Activated naive CD8-positive, alpha-beta T cell treated with anti-CD3 and anti-CD28 coated beads, Interleukin-2, amount 50 U/mL, for 16 hours (primary cell): ENCODE data around the gene TNFRSF8.

Experiments used
- DNase-seq: peaks from one replicate; pipeline ENCODE4 v3.0.0-alpha.2; 2020; ENCODE audit warnings: low read depth, low spot score

Gene TNFRSF8

GRCh38 chr1:12140515-12141162, 77.5 kb downstream of the TNFRSF8 start:
- DNase-seq, result no peak

- DNase-seq, result no peak
These were observed 78.2 kb downstream of the TNFRSF8 start for GRCh38 chr1:12141163-12141850.

DNA sequence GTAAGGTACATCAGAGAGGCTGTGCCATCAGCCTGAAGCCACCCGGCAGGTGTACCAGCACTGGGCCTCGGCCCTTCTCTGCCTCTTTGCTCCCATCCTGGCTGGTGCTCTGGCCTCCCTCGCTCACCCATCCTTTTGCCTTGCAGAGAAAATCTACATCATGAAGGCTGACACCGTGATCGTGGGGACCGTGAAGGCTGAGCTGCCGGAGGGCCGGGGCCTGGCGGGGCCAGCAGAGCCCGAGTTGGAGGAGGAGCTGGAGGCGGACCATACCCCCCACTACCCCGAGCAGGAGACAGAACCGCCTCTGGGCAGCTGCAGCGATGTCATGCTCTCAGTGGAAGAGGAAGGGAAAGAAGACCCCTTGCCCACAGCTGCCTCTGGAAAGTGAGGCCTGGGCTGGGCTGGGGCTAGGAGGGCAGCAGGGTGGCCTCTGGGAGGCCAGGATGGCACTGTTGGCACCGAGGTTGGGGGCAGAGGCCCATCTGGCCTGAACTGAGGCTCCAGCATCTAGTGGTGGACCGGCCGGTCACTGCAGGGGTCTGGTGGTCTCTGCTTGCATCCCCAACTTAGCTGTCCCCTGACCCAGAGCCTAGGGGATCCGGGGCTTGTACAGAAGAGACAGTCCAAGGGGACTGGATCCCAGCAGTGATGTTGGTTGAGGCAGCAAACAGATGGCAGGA, 79.2 kb downstream of the TNFRSF8 start:
- no peak for DNase-seq

DNA sequence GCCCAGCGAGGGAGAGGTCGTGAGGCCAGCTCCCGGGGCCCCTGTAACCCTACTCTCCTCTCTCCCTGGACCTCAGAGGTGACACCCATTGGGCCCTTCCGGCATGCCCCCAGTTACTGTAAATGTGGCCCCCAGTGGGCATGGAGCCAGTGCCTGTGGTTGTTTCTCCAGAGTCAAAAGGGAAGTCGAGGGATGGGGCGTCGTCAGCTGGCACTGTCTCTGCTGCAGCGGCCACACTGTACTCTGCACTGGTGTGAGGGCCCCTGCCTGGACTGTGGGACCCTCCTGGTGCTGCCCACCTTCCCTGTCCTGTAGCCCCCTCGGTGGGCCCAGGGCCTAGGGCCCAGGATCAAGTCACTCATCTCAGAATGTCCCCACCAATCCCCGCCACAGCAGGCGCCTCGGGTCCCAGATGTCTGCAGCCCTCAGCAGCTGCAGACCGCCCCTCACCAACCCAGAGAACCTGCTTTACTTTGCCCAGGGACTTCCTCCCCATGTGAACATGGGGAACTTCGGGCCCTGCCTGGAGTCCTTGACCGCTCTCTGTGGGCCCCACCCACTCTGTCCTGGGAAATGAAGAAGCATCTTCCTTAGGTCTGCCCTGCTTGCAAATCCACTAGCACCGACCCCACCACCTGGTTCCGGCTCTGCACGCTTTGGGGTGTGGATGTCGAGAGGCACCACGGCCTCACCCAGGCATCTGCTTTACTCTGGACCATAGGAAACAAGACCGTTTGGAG, 80.0 kb downstream of the TNFRSF8 start:
- DNase-seq, result no peak

DNA sequence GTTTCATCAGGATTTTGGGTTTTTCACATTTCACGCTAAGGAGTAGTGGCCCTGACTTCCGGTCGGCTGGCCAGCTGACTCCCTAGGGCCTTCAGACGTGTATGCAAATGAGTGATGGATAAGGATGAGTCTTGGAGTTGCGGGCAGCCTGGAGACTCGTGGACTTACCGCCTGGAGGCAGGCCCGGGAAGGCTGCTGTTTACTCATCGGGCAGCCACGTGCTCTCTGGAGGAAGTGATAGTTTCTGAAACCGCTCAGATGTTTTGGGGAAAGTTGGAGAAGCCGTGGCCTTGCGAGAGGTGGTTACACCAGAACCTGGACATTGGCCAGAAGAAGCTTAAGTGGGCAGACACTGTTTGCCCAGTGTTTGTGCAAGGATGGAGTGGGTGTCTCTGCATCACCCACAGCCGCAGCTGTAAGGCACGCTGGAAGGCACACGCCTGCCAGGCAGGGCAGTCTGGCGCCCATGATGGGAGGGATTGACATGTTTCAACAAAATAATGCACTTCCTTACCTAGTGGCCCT, 80.6 kb downstream of the TNFRSF8 start:
- DNase-seq, result no peak

DNA sequence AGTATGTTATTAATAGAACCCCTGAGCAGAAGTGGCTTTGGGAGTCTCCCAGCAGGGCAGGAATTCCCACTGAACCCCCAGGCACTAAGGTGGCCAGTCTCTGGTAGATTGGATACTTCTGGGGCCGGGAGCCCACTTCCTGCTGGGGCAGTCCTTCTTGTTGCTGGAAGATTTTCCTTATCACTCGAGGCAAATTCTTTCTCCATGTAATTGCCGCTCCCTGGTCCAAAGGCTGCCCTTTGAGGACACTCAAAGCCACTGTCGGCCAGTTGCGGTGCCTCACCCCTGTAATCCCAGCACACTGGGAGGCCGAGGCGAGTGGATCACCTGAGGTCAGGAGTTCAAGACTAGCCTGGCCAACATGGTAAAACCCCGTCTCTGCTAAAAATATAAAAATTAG, 81.1 kb downstream of the TNFRSF8 start:
- DNase-seq, result no peak

DNA sequence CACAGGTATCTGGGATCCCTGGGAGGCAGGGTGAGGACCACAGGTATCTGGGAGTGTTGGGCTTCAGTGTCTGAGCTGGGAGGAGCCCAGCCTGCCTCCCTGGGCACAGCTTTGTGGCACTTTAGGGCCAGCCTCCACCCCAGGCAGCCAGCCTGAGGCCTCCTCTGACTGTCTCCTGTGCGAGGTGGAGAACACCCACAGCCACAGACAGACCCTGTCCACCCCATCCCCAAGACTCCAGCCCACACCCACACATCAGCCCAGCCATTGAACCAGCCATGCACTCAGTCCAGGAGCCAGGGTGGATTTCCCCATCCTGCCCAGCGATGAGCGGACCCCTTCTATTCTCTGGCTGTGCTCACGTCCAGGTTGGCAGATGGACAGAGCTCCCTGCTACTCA, 81.9 kb downstream of the TNFRSF8 start:
- no peak for DNase-seq

- no peak for DNase-seq
These were observed 82.7 kb downstream of the TNFRSF8 start for GRCh38 chr1:12145616-12146342.

DNA sequence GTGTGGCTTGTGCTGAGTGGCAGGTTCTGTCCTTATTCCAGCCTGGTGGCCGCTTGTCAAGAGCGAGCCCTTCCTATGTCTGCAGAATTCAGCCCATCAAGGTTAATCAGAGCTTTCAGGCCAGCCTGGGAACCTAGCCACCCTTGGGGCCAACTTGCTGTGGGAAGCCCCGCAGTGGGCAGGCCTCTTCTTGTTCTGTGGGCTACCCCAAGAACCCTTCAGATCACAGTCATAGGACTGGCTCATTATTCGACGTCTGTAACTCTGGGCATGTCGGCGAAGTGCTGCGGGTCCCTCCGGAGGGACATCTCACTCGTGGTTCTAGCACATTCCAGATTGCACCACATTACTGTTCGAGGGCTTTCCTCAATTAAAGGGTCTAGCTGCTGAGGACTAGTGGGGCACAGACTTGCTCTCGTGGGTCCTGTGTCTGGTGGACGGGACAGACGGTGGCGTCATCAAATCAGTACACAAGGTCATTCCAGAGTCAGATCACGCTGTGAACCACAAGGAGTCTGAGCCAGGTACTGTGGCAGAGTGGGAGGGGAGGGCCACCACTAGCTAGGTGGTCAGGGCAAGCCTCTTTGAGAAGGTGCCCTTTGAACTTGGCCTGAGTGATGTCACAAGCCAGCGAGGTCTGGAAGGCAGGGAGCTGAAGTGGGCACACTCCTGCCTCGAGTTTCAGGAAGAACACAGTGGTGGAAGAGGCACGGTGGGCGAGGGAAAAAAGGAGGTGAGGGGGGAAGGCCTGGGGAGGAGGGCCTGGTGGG, 83.4 kb downstream of the TNFRSF8 start:
- no peak for DNase-seq

GRCh38 chr1:12147201-12147701, 84.1 kb downstream of the TNFRSF8 start:
- DNase-seq, result no peak

GRCh38 chr1:12148160-12148957, 85.3 kb downstream of the TNFRSF8 start:
- DNase-seq, result no peak

DNA sequence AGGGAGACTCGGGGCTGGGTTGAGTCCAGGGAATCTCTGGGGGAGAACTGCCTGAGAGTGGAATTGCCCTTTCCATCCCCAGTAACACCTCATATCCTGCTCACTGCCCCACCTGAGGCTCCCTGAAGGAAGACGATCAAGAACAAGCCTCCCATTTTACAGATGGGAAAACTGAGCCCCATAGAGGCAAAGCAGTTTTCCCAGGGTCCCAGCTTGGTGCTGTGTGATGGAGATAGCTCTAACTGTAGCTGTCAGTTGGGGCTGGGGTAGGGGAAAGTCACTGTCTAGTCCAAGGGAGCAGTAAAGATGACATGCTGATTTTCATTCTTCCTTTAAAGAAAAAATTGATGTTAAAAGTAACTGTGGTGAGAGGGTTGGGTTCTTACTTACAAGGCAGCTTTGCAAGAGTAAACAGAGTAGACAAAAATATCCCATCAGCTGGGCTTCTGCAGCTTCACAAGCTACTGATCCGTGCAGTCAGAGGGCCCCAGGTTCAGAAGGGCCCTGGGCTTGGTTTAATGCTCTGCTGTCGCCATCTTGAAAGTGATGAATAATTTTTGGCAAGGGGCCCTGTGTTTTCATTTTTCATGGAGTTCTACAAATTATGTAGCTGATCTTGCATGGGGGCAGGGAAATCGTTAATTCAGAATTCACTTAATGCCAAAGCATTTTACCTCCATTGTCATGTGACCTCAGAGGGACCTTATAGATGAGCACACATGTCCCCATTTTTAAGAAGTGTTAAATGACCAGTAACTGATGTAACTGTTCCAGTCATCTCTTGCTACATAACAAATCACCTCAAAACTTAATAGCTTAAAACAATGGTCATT, 86.1 kb downstream of the TNFRSF8 start:
- no peak for DNase-seq

DNA sequence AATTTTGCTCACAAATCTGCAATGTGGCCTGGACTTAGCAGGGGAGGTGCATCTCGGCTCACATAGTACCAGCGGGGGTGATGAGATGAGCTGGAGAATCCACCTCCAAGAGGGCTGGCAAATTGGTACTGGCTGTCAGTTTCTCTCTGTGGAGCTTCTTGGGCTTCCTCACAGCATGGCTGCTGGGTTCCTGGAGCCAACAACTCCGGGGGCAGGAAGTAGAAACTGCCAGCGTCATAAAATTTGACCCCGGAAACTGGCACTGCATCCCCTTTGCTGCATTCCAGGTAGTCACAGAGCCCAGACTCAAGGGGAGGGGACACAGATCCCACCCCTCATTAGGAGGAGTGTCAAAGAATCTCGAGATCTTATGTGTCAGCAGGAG, 86.7 kb downstream of the TNFRSF8 start:
- no peak for DNase-seq

- DNase-seq, result no peak
These were observed 87.5 kb downstream of the TNFRSF8 start for GRCh38 chr1:12150456-12151200.

GRCh38 chr1:12151465-12151864, 88.4 kb downstream of the TNFRSF8 start:
- no peak for DNase-seq

DNA sequence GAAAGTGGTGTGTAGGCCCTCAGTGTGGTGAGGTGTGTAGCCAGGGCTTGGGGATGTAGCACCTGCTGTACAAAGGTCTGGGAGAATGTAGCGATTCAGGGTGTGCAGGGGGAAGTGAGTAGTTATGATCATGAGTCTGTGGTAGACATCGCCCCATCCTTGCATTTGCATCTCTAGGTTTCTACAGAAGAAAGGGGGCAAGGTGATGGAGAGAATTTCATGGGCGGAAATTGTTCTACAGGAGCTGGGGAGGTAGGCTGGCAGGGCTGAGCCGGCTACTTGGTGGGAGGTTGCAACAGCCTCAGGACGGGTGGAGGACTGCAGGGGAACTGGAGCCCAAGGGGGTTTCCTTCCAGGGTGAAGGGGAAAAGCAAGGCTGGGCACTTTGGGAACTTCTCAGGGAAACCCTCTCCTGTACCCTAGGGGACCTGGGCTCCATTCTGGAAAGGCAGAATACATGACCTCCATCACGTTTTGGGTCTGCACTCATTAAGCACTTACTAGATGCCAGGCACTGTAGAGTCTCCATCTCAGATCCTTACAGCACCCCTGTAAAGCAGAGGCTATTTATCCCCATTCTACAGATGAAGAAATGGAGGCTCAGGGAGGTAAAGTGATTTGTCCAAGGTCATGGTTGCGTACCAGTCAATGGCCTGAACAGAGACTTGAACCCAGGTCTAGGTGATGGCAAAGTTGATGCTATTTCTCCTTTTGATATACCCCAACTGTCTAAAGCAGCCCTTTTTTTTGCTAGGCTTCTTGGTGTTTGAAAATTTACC, 89.2 kb downstream of the TNFRSF8 start:
- DNase-seq, result no peak

GRCh38 chr1:12153181-12153785, 90.2 kb downstream of the TNFRSF8 start:
- DNase-seq, result no peak
